GM23338 (cell line): ENCODE data around the gene MAPK6. TPM values are rescaled to one million over a fixed set of nuclear protein-coding genes. Genes with fewer than 3 reads are reported as not detected.

Experiments used
- ATAC-seq: fragments of 200-7000 bp; cut with Tn5 transposase; 3 replicates; pipeline ENCODE4 v1.9.1; 2020
- DNase-seq: peaks from one replicate; pipeline ENCODE4 v3.0.0-alpha.2; 2015; ENCODE audit warnings: low spot score
- H2AFZ ChIP-seq: fragments of 200-600 bp; sonication (generic); 2 replicates; pipeline ENCODE4 v1.8.0; 2016; ENCODE audit warnings: antibody characterized with exemption, mild to moderate bottlenecking, moderate library complexity
- H3F3A ChIP-seq: fragments of 200-600 bp; sonication (generic); replicated peaks from 2 replicates; pipeline ENCODE4 v1.8.0; 2017; ENCODE audit warnings: antibody characterized with exemption, mixed run types, low read depth
- H3K27ac ChIP-seq: fragments of 200-600 bp; sonication (generic); 2 replicates; pipeline ENCODE4 v1.6.1; 2016; ENCODE audit warnings: low read depth
- H3K27me3 ChIP-seq: fragments of 200-600 bp; sonication (generic); 2 replicates; pipeline ENCODE4 v1.8.0; 2016; ENCODE audit warnings: mild to moderate bottlenecking, mixed run types, moderate library complexity; ENCODE audit not compliant: insufficient read depth
- H3K36me3 ChIP-seq: fragments of 200-600 bp; sonication (generic); 2 replicates; pipeline ENCODE4 v1.8.0; 2016; ENCODE audit warnings: mild to moderate bottlenecking; ENCODE audit not compliant: insufficient read depth
- H3K4me1 ChIP-seq: fragments of 200-600 bp; sonication (generic); 2 replicates; pipeline ENCODE4 v1.8.0; 2016; ENCODE audit warnings: mild to moderate bottlenecking, moderate library complexity; ENCODE audit not compliant: insufficient read depth
- H3K4me2 ChIP-seq: fragments of 200-600 bp; sonication (generic); 2 replicates; pipeline ENCODE4 v1.7.1; 2017; ENCODE audit warnings: mixed run types
- H3K4me3 ChIP-seq: fragments of 200-600 bp; sonication (generic); 2 replicates; pipeline ENCODE4 v1.6.1; 2016; ENCODE audit warnings: mixed run types
- H3K79me2 ChIP-seq: fragments of 200-600 bp; sonication (generic); replicated peaks from 2 replicates; pipeline ENCODE4 v1.8.0; 2017; ENCODE audit warnings: mild to moderate bottlenecking; ENCODE audit not compliant: insufficient read depth
- H3K9me2 ChIP-seq: fragments of 200-600 bp; sonication (generic); 2 replicates; pipeline ENCODE4 v1.8.0; 2017; ENCODE audit not compliant: insufficient read depth
- H4K20me1 ChIP-seq: fragments of 200-600 bp; sonication (generic); replicated peaks from 2 replicates; pipeline ENCODE4 v1.8.0; 2017; ENCODE audit warnings: mild to moderate bottlenecking; ENCODE audit not compliant: insufficient read depth
- H3K27ac Mint-ChIP-seq: 2 replicates; pipeline ENCODE4 v1.8.0; 2020; ENCODE audit warnings: inconsistent platforms, mild to moderate bottlenecking, moderate library complexity, mixed read lengths
- H3K27me3 Mint-ChIP-seq: 3 replicates; pipeline ENCODE4 v1.8.0; 2022; ENCODE audit warnings: low read depth, mild to moderate bottlenecking, moderate library complexity, mixed read lengths, inconsistent platforms; ENCODE audit not compliant: insufficient read depth, poor library complexity
- H3K36me3 Mint-ChIP-seq: 3 replicates; pipeline ENCODE4 v1.8.0; 2021; ENCODE audit warnings: low read depth, mild to moderate bottlenecking, inconsistent platforms, moderate library complexity, mixed read lengths
- H3K4me1 Mint-ChIP-seq: 3 replicates; pipeline ENCODE4 v1.8.0; 2020; ENCODE audit warnings: mild to moderate bottlenecking, inconsistent platforms, mixed read lengths
- H3K4me3 Mint-ChIP-seq: 3 replicates; pipeline ENCODE4 v1.8.0; 2021; ENCODE audit warnings: moderate library complexity, mild to moderate bottlenecking, inconsistent platforms, mixed read lengths
- H3K9me3 Mint-ChIP-seq: 3 replicates; pipeline ENCODE4 v1.8.0; 2020; ENCODE audit warnings: moderate library complexity, mild to moderate bottlenecking, inconsistent platforms, mixed read lengths
- EZH2 ChIP-seq: fragments of 200-600 bp; sonication (generic); IDR thresholded peaks from one replicate; pipeline ENCODE4 v1.8.0; 2017; ENCODE audit warnings: antibody characterized with exemption, mild to moderate bottlenecking, low read depth; ENCODE audit not compliant: unreplicated experiment
- EZH2phosphoT487 ChIP-seq: fragments of 200-600 bp; sonication (generic); IDR thresholded peaks from one replicate; pipeline ENCODE4 v1.8.1; 2018; ENCODE audit warnings: antibody characterized with exemption; ENCODE audit not compliant: unreplicated experiment
- JUNB ChIP-seq: IDR thresholded peaks from one replicate; pipeline ENCODE4 v1.6.1; 2016; ENCODE audit warnings: antibody characterized with exemption; ENCODE audit not compliant: unreplicated experiment
- NANOG ChIP-seq: IDR thresholded peaks from 2 replicates; pipeline ENCODE4 v1.6.1; 2016; ENCODE audit warnings: antibody characterized with exemption, borderline replicate concordance
- POLR2AphosphoS5 ChIP-seq: IDR thresholded peaks from 2 replicates; pipeline ENCODE4 v1.6.1; 2016; ENCODE audit warnings: antibody characterized with exemption, low read depth
- ZNF114 ChIP-seq: fragments of 250-450 bp; sonication (Bioruptor Pico); IDR thresholded peaks from 2 replicates; pipeline ENCODE4 v1.5.0; 2020; ENCODE audit warnings: mild to moderate bottlenecking, moderate library complexity
- polyA plus RNA-seq: library from polyadenylated mRNA; unstranded; fragments of >200 nt; fragmentation: Nextera tagmentation; extraction: Ambion mirVana; gene quantifications from 2 replicates; pipeline ENCODE4 v1.2.1, GENCODE V29; 2016
- total RNA-seq: library from RNA; depleted of rRNA; stranded (reverse); fragments of >200 nt; shearing (Covaris generic); gene quantifications from 2 replicates; pipeline ENCODE4 v1.2.3, GENCODE V29; 2014
- TF ChIP-seq, protein P1 (sequence below): IDR thresholded peaks from 2 replicates; pipeline ENCODE4 v1.6.1; 2016; ENCODE audit warnings: antibody characterized with exemption
- TF ChIP-seq, protein P2 (sequence below): fragments of 250-450 bp; sonication (Bioruptor Pico); IDR thresholded peaks from 2 replicates; pipeline ENCODE4 v1.5.0; 2020; ENCODE audit warnings: mild to moderate bottlenecking, moderate library complexity
- TF ChIP-seq, protein P3 (sequence below): IDR thresholded peaks from one replicate; pipeline ENCODE4 v1.6.1; 2018; ENCODE audit warnings: antibody characterized with exemption; ENCODE audit not compliant: unreplicated experiment

The MAPK6 gene
- total and polyA plus RNA-seq, 2 experiments from 2014 or later = 40.9 to 92.3 TPM

DNA sequence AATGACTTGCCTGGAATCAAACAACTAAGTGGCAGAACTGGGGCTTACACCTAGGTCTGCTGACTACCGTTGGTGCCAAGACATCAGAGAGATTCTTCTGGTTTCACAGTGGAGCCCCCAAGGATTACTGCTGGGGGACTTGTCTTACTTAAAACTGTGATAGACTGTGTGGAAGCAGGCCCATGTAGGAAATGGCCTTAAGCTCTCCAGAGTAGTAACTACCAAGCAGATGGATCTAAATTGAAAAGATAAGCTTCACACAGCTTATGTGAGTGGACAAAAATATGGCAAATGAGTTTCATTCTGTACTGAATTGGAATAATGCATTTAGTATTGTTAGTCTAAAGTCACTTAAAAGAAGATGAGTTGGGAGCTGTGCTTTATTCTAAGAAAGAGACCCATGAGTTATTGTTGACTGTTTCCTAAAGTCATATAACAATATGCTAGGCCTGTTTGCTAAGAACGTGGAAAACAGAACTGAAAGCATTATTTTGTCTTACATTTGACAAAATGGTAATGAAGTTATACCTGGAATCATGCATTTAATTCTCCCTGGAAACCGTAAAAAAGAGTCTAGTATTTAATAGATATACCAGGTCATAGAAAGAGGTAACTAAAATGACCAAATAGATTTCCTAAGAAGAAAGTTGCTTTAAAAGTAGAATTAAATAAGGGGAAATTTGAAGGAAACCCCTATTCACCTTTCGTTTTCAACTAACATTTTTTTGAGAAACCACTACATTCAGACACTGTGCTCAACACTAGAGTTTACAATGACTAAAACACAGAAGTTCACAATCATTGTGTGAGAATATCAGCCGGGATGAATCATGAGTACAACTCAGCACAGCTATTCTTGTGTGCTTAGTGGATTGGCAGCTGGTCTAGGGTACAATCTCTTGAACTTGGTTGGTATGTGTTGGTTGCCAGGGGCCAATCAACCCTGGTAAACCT lies 13.0 kb upstream of the MAPK6 start:
- H3K27ac Mint-ChIP-seq = no peak overlapping the region
- H4K20me1 ChIP-seq = no peaks in the 10 kb centered on the region

More for the DNA sequence above, 13.0 kb upstream of the MAPK6 start:
- H3K9me2 ChIP-seq = no peaks in the 10 kb centered on the region; the same call in 1 of the 2 replicates
- Mint-ChIP-seq H3K27me3 (peaks cover 2% of the 10 kb centered on the region), H3K36me3 (no peaks in the 10 kb centered on the region), H3K4me3 (no peak overlapping the region), H3K4me1 (no peaks in the 10 kb centered on the region), H3K9me3 (peaks cover 2% of the 10 kb centered on the region; the same call in 1 of the 3 replicates)
- no peaks in the 10 kb centered on the region for H3K36me3 ChIP-seq
- H3K4me2 ChIP-seq = no peak overlapping the region
- no peaks in the 10 kb centered on the region for H3K4me1 ChIP-seq
- H3K27ac ChIP-seq = no peak overlapping the region
- H3F3A ChIP-seq = no peaks in the 10 kb centered on the region
- no peak overlapping the region for H3K4me3 ChIP-seq
- ATAC-seq (no peak), DNase-seq (no peak)
- no peaks in the 10 kb centered on the region for H3K27me3 ChIP-seq
- H2AFZ ChIP-seq = peak overlapping the region; percentile 56; the same call in 1 of the 2 replicates
- no peaks in the 10 kb centered on the region for H3K79me2 ChIP-seq
- TF ChIP-seq EZH2phosphoT487 (no peak), POLR2AphosphoS5 (no peak), EZH2 (no peak), ZNF114 (CRISPR knock-in tag) (no peak), JUNB (no peak), NANOG (no peak)
- TF ChIP-seq, protein P1, sequence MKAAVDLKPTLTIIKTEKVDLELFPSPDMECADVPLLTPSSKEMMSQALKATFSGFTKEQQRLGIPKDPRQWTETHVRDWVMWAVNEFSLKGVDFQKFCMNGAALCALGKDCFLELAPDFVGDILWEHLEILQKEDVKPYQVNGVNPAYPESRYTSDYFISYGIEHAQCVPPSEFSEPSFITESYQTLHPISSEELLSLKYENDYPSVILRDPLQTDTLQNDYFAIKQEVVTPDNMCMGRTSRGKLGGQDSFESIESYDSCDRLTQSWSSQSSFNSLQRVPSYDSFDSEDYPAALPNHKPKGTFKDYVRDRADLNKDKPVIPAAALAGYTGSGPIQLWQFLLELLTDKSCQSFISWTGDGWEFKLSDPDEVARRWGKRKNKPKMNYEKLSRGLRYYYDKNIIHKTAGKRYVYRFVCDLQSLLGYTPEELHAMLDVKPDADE = no peak
- TF ChIP-seq, protein P2, sequence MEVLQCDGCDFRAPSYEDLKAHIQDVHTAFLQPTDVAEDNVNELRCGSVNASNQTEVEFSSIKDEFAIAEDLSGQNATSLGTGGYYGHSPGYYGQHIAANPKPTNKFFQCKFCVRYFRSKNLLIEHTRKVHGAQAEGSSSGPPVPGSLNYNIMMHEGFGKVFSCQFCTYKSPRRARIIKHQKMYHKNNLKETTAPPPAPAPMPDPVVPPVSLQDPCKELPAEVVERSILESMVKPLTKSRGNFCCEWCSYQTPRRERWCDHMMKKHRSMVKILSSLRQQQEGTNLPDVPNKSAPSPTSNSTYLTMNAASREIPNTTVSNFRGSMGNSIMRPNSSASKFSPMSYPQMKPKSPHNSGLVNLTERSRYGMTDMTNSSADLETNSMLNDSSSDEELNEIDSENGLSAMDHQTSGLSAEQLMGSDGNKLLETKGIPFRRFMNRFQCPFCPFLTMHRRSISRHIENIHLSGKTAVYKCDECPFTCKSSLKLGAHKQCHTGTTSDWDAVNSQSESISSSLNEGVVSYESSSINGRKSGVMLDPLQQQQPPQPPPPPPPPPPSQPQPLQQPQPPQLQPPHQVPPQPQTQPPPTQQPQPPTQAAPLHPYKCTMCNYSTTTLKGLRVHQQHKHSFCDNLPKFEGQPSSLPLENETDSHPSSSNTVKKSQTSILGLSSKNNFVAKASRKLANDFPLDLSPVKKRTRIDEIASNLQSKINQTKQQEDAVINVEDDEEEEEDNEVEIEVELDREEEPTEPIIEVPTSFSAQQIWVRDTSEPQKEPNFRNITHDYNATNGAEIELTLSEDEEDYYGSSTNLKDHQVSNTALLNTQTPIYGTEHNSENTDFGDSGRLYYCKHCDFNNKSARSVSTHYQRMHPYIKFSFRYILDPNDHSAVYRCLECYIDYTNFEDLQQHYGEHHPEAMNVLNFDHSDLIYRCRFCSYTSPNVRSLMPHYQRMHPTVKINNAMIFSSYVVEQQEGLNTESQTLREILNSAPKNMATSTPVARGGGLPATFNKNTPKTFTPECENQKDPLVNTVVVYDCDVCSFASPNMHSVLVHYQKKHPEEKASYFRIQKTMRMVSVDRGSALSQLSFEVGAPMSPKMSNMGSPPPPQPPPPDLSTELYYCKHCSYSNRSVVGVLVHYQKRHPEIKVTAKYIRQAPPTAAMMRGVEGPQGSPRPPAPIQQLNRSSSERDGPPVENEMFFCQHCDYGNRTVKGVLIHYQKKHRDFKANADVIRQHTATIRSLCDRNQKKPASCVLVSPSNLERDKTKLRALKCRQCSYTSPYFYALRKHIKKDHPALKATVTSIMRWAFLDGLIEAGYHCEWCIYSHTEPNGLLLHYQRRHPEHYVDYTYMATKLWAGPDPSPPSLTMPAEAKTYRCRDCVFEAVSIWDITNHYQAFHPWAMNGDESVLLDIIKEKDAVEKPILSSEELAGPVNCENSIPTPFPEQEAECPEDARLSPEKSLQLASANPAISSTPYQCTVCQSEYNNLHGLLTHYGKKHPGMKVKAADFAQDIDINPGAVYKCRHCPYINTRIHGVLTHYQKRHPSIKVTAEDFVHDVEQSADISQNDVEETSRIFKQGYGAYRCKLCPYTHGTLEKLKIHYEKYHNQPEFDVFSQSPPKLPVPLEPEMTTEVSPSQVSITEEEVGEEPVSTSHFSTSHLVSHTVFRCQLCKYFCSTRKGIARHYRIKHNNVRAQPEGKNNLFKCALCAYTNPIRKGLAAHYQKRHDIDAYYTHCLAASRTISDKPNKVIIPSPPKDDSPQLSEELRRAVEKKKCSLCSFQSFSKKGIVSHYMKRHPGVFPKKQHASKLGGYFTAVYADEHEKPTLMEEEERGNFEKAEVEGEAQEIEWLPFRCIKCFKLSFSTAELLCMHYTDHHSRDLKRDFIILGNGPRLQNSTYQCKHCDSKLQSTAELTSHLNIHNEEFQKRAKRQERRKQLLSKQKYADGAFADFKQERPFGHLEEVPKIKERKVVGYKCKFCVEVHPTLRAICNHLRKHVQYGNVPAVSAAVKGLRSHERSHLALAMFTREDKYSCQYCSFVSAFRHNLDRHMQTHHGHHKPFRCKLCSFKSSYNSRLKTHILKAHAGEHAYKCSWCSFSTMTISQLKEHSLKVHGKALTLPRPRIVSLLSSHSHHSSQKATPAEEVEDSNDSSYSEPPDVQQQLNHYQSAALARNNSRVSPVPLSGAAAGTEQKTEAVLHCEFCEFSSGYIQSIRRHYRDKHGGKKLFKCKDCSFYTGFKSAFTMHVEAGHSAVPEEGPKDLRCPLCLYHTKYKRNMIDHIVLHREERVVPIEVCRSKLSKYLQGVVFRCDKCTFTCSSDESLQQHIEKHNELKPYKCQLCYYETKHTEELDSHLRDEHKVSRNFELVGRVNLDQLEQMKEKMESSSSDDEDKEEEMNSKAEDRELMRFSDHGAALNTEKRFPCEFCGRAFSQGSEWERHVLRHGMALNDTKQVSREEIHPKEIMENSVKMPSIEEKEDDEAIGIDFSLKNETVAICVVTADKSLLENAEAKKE = no peak
- TF ChIP-seq, protein P3, sequence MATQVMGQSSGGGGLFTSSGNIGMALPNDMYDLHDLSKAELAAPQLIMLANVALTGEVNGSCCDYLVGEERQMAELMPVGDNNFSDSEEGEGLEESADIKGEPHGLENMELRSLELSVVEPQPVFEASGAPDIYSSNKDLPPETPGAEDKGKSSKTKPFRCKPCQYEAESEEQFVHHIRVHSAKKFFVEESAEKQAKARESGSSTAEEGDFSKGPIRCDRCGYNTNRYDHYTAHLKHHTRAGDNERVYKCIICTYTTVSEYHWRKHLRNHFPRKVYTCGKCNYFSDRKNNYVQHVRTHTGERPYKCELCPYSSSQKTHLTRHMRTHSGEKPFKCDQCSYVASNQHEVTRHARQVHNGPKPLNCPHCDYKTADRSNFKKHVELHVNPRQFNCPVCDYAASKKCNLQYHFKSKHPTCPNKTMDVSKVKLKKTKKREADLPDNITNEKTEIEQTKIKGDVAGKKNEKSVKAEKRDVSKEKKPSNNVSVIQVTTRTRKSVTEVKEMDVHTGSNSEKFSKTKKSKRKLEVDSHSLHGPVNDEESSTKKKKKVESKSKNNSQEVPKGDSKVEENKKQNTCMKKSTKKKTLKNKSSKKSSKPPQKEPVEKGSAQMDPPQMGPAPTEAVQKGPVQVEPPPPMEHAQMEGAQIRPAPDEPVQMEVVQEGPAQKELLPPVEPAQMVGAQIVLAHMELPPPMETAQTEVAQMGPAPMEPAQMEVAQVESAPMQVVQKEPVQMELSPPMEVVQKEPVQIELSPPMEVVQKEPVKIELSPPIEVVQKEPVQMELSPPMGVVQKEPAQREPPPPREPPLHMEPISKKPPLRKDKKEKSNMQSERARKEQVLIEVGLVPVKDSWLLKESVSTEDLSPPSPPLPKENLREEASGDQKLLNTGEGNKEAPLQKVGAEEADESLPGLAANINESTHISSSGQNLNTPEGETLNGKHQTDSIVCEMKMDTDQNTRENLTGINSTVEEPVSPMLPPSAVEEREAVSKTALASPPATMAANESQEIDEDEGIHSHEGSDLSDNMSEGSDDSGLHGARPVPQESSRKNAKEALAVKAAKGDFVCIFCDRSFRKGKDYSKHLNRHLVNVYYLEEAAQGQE = no peak
